ENCODE measurements around the gene ZNF891.

ZNF891 gene
- 14.5 to 29.2 (median 23.8) reads per million in 4 experiments for total RNA-seq

- peak; percentile 94 for DNase-seq
Measured at GRCh38 chr12:133130038-133130807, at the start of gene ZNF891, which contains the start of gene ZNF10. Gene ZNF891 (minus strand): TSS chr12:133130274. CDS start chr12:133121918, 8,356 bp downstream. Gene ZNF10 (plus strand): TSS chr12:133130627. CDS start chr12:133144493, 13,866 bp downstream.

- no peak for DNase-seq
Measured at GRCh38 chr12:133174901-133175300, 44.8 kb upstream of the ZNF891 start.

- no peak for DNase-seq
Measured at GRCh38 chr12:133172491-133172890, 42.4 kb upstream of the ZNF891 start.

- DNase-seq: no peak
Measured at GRCh38 chr12:133165776-133166175, 35.7 kb upstream of the ZNF891 start.

- DNase-seq: no peak
Measured at GRCh38 chr12:133156125-133156690, 26.1 kb upstream of the ZNF891 start.

- no peak for DNase-seq
Measured at GRCh38 chr12:133145981-133146380, 15.9 kb upstream of the ZNF891 start.

- no peak for DNase-seq
Measured at GRCh38 chr12:133135747-133136146, 5.7 kb upstream of the ZNF891 start.

GRCh38 chr12:133130808-133131128, 694 bp upstream of the ZNF891 start:
- peak; percentile 54 for DNase-seq

GRCh38 chr12:133129368-133130037, 571 bp downstream of the ZNF891 start:
- no peak for DNase-seq

GRCh38 chr12:133124674-133125073, 5.4 kb downstream of the ZNF891 start:
- no peak for DNase-seq

GRCh38 chr12:133120385-133121191, 9.5 kb downstream of the ZNF891 start:
- no peak for DNase-seq

GRCh38 chr12:133108150-133108549, 21.9 kb downstream of the ZNF891 start:
- no peak for DNase-seq

- DNase-seq: no peak
Measured at GRCh38 chr12:133107121-133107520, 23.0 kb downstream of the ZNF891 start.

- no peak for DNase-seq
Measured at GRCh38 chr12:133106253-133106652, 23.8 kb downstream of the ZNF891 start.

GRCh38 chr12:133105620-133106019, 24.5 kb downstream of the ZNF891 start:
- no peak for DNase-seq

GRCh38 chr12:133083345-133083744, 46.7 kb downstream of the ZNF891 start:
- DNase-seq: no peak

GRCh38 chr12:133081159-133081780, 48.8 kb downstream of the ZNF891 start:
- DNase-seq: no peak

GRCh38 chr12:133080368-133081158, 49.5 kb downstream of the ZNF891 start, which contains the start of gene ZNF140:
Gene ZNF140 (plus strand): TSS chr12:133080923. CDS start chr12:133081321, 398 bp downstream.
- DNase-seq: peak; percentile 93

- peak; percentile 90 for DNase-seq
Measured at GRCh38 chr12:133080026-133080367, 50.1 kb downstream of the ZNF891 start.

- no peak for DNase-seq
Measured at GRCh38 chr12:133073836-133074235, 56.2 kb downstream of the ZNF891 start.

GRCh38 chr12:133063556-133063955, 66.5 kb downstream of the ZNF891 start:
- DNase-seq: no peak

GRCh38 chr12:133061954-133062353, 68.1 kb downstream of the ZNF891 start:
- DNase-seq: no peak
